ENCODE measurements around the gene KATNAL1.
A peak's percentile ranks its signal among the peaks of the same experiment; 100 is the strongest.

Gene KATNAL1

DNA sequence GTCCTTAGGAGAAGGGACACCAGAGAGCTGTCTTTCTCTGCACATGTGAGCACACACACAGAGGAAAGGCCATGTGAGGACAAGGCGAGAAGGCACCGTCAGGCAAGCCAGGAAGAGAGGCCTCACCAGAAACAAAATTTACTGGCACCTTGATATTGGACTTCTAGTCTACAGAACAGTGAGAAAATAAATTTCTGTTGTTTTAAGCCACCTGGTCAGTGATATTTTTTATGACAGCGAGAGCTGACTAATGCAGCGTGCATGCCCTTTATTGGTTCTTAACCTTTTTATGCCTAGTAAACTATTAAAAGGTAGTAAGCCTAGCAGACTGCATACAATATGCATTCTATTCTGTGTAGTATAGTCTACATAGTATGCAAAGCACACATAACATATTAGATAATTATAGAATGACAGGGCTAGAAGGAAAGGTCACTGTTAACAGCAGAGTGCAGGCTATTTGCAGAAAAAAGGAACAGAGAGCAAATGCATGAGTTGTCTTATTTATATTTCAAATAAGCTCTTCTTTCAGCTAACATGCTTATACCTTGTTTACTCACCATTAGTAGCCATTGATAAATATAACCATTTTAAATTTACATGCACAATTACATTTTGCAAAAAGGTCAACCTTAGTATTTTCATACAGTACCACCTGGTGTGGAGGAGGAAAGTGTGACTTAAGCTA lies 25.2 kb upstream of the KATNAL1 start:
- no peak for DNase-seq

- DNase-seq: no peak
These were observed 24.0 kb upstream of the KATNAL1 start for GRCh38 chr13:30331331-30331771.

GRCh38 chr13:30329009-30329585 lies 21.7 kb upstream of the KATNAL1 start:
- no peak for DNase-seq

DNA sequence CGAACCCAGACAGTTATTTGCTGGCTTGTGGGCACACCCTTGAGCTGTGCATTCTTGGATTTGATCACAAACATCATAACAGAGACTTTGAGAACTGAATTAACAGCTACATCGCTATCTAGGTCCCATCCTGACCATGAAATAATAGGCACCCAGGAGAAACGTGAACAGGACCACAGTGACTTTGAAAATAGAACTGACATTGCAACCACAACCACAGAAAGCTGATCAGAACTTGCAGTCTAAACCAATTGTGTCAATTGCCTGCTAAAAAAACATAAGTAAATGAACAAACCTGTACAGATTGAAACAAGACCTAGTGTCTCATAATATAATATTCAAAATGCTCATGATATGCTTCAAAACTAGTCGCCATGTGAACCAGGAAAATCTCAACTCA lies 18.3 kb upstream of the KATNAL1 start:
- no peak for DNase-seq

- no peak for DNase-seq
These were observed 16.2 kb upstream of the KATNAL1 start for GRCh38 chr13:30323524-30323923.

- no peak for DNase-seq
These were observed 15.1 kb upstream of the KATNAL1 start for GRCh38 chr13:30322428-30322827.

GRCh38 chr13:30321256-30321655 lies 13.9 kb upstream of the KATNAL1 start:
- DNase-seq: no peak

DNA sequence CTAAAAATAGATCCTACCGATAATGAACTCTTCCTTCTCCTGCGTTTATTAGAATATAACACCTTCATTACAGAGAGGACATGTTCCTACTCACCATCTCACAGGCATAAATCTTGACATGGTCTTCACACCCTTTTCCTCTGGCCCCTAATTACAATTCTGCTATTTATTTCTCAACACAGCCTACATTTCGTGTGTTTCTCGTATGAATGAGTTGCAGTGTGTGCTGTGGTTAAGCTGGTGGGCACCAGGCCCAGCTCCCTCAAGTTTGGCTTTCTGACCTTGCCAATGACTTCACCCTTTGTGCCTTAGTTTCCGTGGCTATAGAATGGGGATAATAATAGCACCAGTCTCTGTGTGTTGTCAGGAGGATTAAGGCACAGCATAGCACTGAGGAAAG lies 12.3 kb upstream of the KATNAL1 start:
- DNase-seq: no peak

GRCh38 chr13:30319130-30319529 lies 11.8 kb upstream of the KATNAL1 start:
- no peak for DNase-seq

- DNase-seq: no peak
These were observed 10.7 kb upstream of the KATNAL1 start for GRCh38 chr13:30318026-30318425.

- DNase-seq: no peak
These were observed 7.2 kb upstream of the KATNAL1 start for GRCh38 chr13:30314562-30314961.

DNA sequence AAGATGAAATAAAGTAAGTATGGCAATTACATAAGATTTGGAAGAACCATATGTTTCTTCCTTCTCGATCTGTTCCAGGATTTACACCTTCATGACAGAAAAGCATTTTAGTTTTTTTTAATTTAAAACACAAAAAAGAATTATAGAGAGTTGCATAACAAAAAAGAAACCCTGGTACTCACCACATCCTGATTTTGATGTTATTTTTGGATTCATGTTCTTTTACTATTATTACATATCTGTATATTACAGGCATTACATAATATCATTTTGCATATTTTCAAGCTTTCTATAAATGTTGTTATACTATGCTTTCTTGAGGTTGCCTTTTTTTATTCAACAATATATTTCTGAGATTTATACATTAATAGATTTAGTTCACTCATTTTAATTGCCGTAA lies 6.7 kb upstream of the KATNAL1 start:
- no peak for DNase-seq

DNA sequence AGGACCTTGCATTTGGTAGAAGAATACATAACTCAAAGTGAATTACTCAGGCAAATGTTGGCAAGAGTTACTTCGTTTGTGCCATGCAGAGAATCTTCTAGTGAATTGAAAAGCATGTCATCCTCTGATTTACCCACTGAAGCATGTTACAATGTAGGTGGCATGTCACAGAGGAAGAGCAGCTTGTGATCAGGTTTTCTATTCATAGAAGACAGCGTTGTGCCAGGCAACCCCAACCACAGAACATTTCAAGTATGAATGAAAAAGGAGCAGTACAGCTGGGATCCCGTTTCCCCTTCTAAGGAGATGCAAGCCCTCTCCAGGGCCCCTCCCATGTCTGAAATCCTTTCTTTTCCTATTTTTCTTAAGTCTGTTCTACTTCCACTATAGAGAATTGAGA lies 6.0 kb upstream of the KATNAL1 start:
- DNase-seq: no peak

DNA sequence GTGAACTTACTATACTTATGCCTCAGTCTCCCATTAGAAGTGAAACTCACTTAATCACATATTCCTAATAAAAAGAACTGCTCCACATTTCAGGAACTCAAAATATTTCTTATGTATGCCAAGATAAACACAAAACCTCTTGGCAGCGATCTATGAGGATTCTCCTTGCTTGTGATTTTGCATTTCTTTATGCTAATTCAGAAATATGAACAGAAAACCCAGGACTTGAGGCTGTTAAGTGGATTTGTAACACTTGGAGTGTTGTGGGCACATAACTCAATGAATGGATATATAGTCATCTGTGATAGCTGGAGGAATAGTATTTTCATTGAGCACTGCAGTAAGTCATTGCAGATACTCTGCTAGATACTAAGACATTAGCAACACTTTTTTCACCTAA lies 5.6 kb upstream of the KATNAL1 start:
- no peak for DNase-seq

DNA sequence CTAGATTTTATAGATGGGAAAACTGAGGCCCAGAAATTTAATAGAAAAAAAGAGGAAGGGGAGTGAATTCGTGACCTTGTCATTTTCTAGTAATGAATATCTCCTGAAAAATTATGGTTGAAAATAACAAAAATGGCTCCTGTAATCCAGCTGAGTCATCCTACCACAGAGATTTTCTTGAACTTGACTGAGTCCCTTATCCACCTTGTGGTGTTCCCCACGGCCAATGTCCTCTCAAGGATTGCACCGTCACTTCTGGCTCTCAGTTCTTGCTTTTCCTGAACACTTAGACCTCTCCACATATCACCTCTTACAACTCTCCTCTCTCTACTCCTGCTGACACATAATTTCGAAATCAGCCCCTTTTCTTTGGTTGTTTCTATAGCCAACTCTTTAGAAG lies 1.2 kb upstream of the KATNAL1 start:
- peak; percentile 20 to 22 for DNase-seq

DNA sequence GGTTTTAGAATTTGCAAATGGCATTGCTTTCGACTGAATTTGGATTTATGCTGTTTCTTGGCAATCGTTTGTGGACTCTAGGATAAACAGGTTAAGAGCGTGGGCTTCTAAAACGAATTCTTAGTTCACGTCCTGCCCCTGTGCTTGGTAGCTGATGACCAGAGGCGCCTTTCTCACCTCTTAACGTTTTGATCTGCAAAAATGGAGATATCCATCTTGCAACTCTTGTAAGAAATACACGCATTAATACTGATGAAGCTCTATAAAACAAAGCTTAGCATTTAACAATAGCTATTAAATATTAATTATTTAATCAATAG lies 580 bp upstream of the KATNAL1 start:
- DNase-seq: no peak

DNA sequence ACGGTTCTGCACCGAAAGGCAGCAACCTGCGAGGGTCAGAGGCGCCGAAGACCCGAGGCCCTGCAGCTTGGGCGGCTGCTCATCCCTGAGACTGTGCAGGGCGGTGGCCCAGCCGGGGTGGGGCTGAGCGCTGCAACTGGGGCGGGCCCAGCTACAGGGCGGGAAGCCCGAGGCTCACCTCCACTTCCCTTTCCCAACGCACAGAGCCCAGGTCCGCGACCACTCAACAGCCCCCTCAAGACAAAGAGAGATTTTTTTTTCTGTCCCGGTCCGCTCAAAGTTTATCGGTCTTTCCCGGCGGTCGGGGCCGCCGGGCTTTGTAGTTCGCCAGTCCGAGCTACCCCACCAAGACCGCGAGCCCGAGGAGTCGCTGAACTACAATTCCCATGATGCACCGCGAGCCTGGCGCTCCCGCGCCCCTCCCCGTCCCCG lies 573 bp downstream of the KATNAL1 start:
- peak; percentile 87 to 97 for DNase-seq

- DNase-seq: no peak
These were observed 1.8 kb downstream of the KATNAL1 start for GRCh38 chr13:30305456-30305970.

DNA sequence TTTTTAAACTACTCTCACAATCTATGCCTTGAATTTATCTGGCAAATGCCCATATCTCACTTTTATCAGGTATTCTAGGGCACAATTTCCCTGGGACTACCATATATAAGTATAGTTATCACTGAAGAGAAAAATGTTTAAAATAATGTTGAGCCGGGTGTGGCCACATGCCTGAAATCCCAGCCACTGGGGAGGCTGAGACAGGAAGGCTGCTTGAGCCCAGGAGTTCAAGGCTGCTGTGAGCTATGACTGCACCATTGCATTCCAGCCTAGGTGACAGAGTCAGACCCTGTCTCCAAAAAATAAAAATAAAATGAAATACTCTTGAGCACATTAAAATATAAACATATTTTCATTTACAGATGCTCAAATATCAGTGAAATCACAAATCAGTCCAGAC lies 4.1 kb downstream of the KATNAL1 start:
- DNase-seq: no peak

DNA sequence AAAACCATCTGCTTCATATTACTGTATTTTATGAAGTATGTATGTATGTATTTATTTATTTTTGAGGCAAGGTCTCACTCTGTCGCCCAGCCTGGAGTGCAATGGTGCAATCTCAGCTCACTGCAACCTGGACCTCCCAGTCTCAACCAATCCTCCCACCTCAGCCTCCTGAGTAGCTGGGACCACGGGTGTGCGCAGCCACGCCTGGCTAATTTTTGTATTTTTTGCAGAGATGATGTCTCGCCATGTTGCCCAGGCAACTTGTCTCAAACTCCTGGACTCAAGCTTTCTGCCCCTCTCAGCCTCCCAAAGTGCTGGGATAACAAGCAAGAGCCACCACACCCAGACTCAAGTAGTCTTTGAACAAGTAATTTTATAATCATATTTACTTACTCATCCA lies 5.5 kb downstream of the KATNAL1 start:
- no peak for DNase-seq

DNA sequence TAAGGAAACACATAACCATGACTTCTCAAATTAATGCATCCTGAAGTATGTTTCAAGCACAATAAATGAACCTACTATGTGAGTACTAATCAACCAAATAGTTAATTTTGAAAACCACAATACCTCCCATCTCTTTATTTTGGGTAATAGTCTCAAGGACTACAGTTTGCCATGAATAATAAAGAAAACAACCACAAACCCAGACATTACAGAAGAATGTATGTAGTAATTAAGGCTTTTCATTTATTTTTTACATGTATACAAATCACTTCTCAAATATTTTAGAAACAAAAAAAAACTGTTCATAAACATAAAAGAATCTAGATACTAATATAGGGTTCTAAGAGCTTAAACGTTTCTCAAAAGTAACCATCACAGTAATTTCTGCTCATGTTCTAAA lies 6.8 kb downstream of the KATNAL1 start:
- DNase-seq: no peak

- DNase-seq: no peak
These were observed 7.6 kb downstream of the KATNAL1 start for GRCh38 chr13:30299786-30300185.

DNA sequence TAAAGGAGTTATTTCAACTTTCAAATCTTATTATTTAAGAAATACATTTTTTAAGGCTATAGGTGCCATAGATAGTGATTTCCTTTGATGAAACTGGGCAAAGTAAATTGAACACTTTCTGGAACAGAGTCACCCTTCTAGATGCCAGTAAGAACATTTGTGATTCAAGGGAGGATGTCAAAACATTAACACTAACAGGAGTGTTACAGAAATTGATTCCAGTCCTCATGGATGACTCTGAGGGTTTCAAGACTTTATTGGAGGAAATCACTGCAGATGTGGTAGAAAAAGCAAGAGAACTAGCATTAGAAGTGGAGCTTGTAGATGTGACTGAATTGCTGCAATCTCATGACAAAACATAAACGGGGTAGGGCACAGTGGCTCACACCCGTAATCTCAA lies 12.2 kb downstream of the KATNAL1 start:
- no peak for DNase-seq

DNA sequence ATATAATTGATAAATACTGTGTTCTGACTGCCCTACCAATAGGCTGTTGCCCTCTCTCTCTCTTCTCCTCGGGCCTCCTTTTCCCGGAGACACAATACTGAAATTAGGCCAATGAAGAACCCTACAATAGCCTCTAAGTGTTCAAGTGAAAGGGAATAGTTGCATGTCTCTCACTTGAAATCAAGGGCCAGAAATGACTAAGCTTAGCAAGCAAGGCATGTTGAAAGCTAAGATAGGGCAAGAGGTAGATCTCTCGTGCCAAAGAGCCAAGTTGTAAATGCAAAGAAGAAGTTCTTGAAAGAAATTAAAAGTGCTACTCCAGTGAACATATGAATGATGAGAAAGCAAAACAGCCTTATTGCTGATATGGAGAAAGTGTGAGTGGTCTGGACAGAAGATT lies 13.3 kb downstream of the KATNAL1 start:
- DNase-seq: no peak

DNA sequence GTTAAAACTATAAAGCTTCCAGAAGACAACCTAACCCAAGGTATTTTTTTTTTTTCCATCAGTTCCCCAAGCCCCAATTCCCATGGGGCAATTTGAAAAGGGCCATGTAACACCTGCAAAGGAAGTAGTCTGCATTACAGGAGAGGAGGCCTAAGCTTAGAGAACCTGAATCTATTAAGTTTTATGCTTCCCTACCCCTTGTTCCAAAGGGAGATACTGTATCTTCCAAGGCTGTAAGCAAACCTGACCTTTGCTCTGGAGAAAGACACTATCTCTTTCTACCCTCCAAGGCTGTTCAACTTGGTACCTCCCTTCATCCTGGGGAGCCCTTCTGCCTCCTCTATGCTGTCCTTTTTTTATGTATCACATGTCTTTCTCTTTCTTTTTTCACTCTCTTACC lies 15.0 kb downstream of the KATNAL1 start:
- DNase-seq: no peak

Data from inflammatory macrophage treated with lipopolysaccharide for 1 hour (primary cell).